Trophoblast cell (in vitro differentiated cells and primary cell): ENCODE results near the gene DNAH17.

ENCODE experiments used
- DNase-seq, 2 donors: peaks; one replicate each; pipeline ENCODE4 v3.0.0-alpha.2; 2016
- H2AFZ ChIP-seq: 2 replicates; pipeline ENCODE4 v1.6.1; 2013; ENCODE audit warnings: low read length, moderate library complexity, mild to moderate bottlenecking; ENCODE audit not compliant: insufficient read depth, poor library complexity
- H2AK5ac ChIP-seq: 2 replicates; pipeline ENCODE4 v1.6.1; 2013; ENCODE audit warnings: mild to moderate bottlenecking, low read length
- H2BK120ac ChIP-seq: 2 replicates; pipeline ENCODE4 v1.6.1; 2013; ENCODE audit warnings: low read length, mild to moderate bottlenecking, moderate library complexity; ENCODE audit not compliant: insufficient read depth, poor library complexity
- H2BK12ac ChIP-seq: 2 replicates; pipeline ENCODE4 v1.6.1; 2013; ENCODE audit warnings: mild to moderate bottlenecking, low read length, moderate library complexity
- H2BK5ac ChIP-seq: 2 replicates; pipeline ENCODE4 v1.6.1; 2013; ENCODE audit warnings: low read length, low read depth, moderate library complexity, mild to moderate bottlenecking; ENCODE audit not compliant: poor library complexity
- H3K14ac ChIP-seq: 2 replicates; pipeline ENCODE4 v1.6.1; 2013; ENCODE audit warnings: mild to moderate bottlenecking, low read length
- H3K18ac ChIP-seq: 2 replicates; pipeline ENCODE4 v1.6.1; 2013; ENCODE audit warnings: mild to moderate bottlenecking, low read length
- H3K23ac ChIP-seq: 2 replicates; pipeline ENCODE4 v1.6.1; 2013; ENCODE audit warnings: low read length
- H3K27ac ChIP-seq: 2 replicates; pipeline ENCODE4 v1.5.1; 2013; ENCODE audit warnings: low read depth, mild to moderate bottlenecking, inconsistent platforms, low read length, moderate library complexity
- H3K27me3 ChIP-seq: 2 replicates; pipeline ENCODE4 v1.6.1; 2013; ENCODE audit warnings: inconsistent platforms, mild to moderate bottlenecking, low read length, moderate library complexity; ENCODE audit not compliant: insufficient read depth
- H3K36me3 ChIP-seq, 2 experiments: 1 replicate in 1 of 2; 2 replicates in 1 of 2; pipeline ENCODE4 v1.6.1; 2013; ENCODE audit warnings: low read length in 2 of 2, mild to moderate bottlenecking in 2 of 2, moderate library complexity in 1 of 2; ENCODE audit not compliant: insufficient read depth in 2 of 2, control insufficient read depth in 1 of 2
- H3K4ac ChIP-seq: 2 replicates; pipeline ENCODE4 v1.6.1; 2013; ENCODE audit warnings: low read depth, mild to moderate bottlenecking, low read length, moderate library complexity
- H3K4me1 ChIP-seq, 2 experiments: 1 replicate in 1 of 2; 2 replicates in 1 of 2; pipeline ENCODE4 v1.6.1; 2013; ENCODE audit warnings: low read length in 2 of 2, mild to moderate bottlenecking in 2 of 2, moderate library complexity in 1 of 2; ENCODE audit not compliant: insufficient read depth in 2 of 2, control insufficient read depth in 1 of 2
- H3K4me2 ChIP-seq: 2 replicates; pipeline ENCODE4 v1.6.1; 2013; ENCODE audit warnings: inconsistent platforms, mild to moderate bottlenecking, low read length, moderate library complexity
- H3K4me3 ChIP-seq: 2 replicates; pipeline ENCODE4 v1.5.1; 2013; ENCODE audit warnings: mild to moderate bottlenecking, low read depth, low read length, inconsistent platforms
- H3K79me1 ChIP-seq: one replicate; pipeline ENCODE4 v1.6.1; 2013; ENCODE audit warnings: low read length
- H3K79me2 ChIP-seq: 2 replicates; pipeline ENCODE4 v1.6.1; 2013; ENCODE audit warnings: low read length, mild to moderate bottlenecking; ENCODE audit not compliant: control insufficient read depth, insufficient read depth, poor library complexity
- H3K9ac ChIP-seq: 2 replicates; pipeline ENCODE4 v1.6.1; 2013; ENCODE audit warnings: mild to moderate bottlenecking, low read length
- H3K9me3 ChIP-seq: 2 replicates; pipeline ENCODE4 v1.6.1; 2013; ENCODE audit warnings: low read depth, mild to moderate bottlenecking, control low read depth, inconsistent platforms, low read length; ENCODE audit not compliant: insufficient read depth
- H4K12ac ChIP-seq: 2 replicates; pipeline ENCODE4 v1.6.1; 2013; ENCODE audit warnings: low read depth, mild to moderate bottlenecking, low read length, moderate library complexity
- H4K8ac ChIP-seq: 2 replicates; pipeline ENCODE4 v1.6.1; 2013; ENCODE audit warnings: low read depth, mild to moderate bottlenecking, low read length, moderate library complexity
- H4K91ac ChIP-seq: one replicate; pipeline ENCODE4 v1.6.1; 2013; ENCODE audit warnings: low read depth, mild to moderate bottlenecking, low read length, moderate library complexity
- WGBS: extraction: QIAGEN DNeasy Blood & Tissue Kit; methylation state at CpG from one replicate; pipeline ENCODE4 v1.1.7; 2013; ENCODE audit warnings: missing lambda C conversion rate; ENCODE audit not compliant: insufficient read length, insufficient coverage; ENCODE audit errors: extremely low coverage; 5-methylcytosine and 5-hydroxymethylcytosine counted together

Gene DNAH17

GRCh38 chr17:78523934-78524655 is 53.1 kb downstream of the DNAH17 start:
- no peak overlapping the region for H3K4ac ChIP-seq
- H3K27ac ChIP-seq: no peak overlapping the region
- H3K9me3 ChIP-seq: no peaks in the 10 kb centered on the region
- H2AFZ ChIP-seq: no peak overlapping the region
- no peaks in the 10 kb centered on the region for H3K79me2 ChIP-seq
- H3K9ac ChIP-seq: no peak overlapping the region
- H2BK120ac ChIP-seq: no peak overlapping the region
- no peaks in the 10 kb centered on the region for H3K79me1 ChIP-seq
- H2BK12ac ChIP-seq: no peak overlapping the region
- no peak overlapping the region for H4K91ac ChIP-seq
- H4K12ac ChIP-seq: no peak overlapping the region
- no peak overlapping the region for H3K4me2 ChIP-seq
- H3K36me3 ChIP-seq: no peaks in the 10 kb centered on the region
- no peak overlapping the region for H3K14ac ChIP-seq
- no peak for DNase-seq
- WGBS: no CpG with 5 or more reads among the region's 17 CpGs
- no peak overlapping the region for H4K8ac ChIP-seq
- H2AK5ac ChIP-seq: no peak overlapping the region
- no peak overlapping the region for H3K4me3 ChIP-seq
- no peak overlapping the region for H3K18ac ChIP-seq
- H3K23ac ChIP-seq: no peak overlapping the region
- H3K4me1 ChIP-seq: no peaks in the 10 kb centered on the region
- no peaks in the 10 kb centered on the region for H3K27me3 ChIP-seq
- no peak overlapping the region for H2BK5ac ChIP-seq

- Histone ChIP-seq H3K79me1 (no peaks in the 10 kb centered on the region), H3K14ac (no peak overlapping the region), H3K18ac (no peak overlapping the region), H4K91ac (no peak overlapping the region), H3K27ac (no peak overlapping the region), H2AK5ac (no peak overlapping the region), H3K4me2 (no peak overlapping the region), H2BK12ac (no peak overlapping the region), H3K27me3 (no peaks in the 10 kb centered on the region), H2BK5ac (no peak overlapping the region), H3K23ac (no peak overlapping the region), H3K4me3 (no peak overlapping the region), H2BK120ac (no peak overlapping the region), H3K9me3 (no peaks in the 10 kb centered on the region), H3K36me3 (no peaks in the 10 kb centered on the region), H4K8ac (no peak overlapping the region), H3K4me1 (no peaks in the 10 kb centered on the region), H3K4ac (no peak overlapping the region), H4K12ac (no peak overlapping the region), H2AFZ (no peak overlapping the region), H3K79me2 (no peaks in the 10 kb centered on the region), H3K9ac (no peak overlapping the region)
- WGBS: no CpG with 5 or more reads among the region's 16 CpGs
- no peak for DNase-seq
Observed at GRCh38 chr17:78522031-78522809, 55.0 kb downstream of the DNAH17 start.

GRCh38 chr17:78517421-78517820 is 59.8 kb downstream of the DNAH17 start:
- Histone ChIP-seq H4K91ac (no peak overlapping the region), H3K14ac (no peak overlapping the region), H3K79me1 (no peaks in the 10 kb centered on the region), H4K12ac (no peak overlapping the region), H3K9ac (no peak overlapping the region), H3K36me3 (no peaks in the 10 kb centered on the region), H3K27ac (no peak overlapping the region), H3K9me3 (peaks cover 1% of the 10 kb centered on the region), H2AFZ (no peak overlapping the region), H2AK5ac (no peak overlapping the region), H3K79me2 (no peaks in the 10 kb centered on the region), H3K23ac (no peak overlapping the region), H2BK120ac (no peak overlapping the region), H3K4ac (no peak overlapping the region), H3K18ac (no peak overlapping the region), H3K4me1 (no peaks in the 10 kb centered on the region), H3K4me2 (no peak overlapping the region), H2BK12ac (no peak overlapping the region), H2BK5ac (no peak overlapping the region), H3K4me3 (no peak overlapping the region), H3K27me3 (no peaks in the 10 kb centered on the region), H4K8ac (no peak overlapping the region)
- no CpG with 5 or more reads among the region's 2 CpGs for WGBS
- no peak for DNase-seq

GRCh38 chr17:78515480-78515879 is 61.7 kb downstream of the DNAH17 start:
- DNase-seq: no peak
- H2BK12ac ChIP-seq: no peak overlapping the region
- no peak overlapping the region for H3K23ac ChIP-seq
- H2BK120ac ChIP-seq: no peak overlapping the region
- H3K79me2 ChIP-seq: no peaks in the 10 kb centered on the region
- no peak overlapping the region for H4K91ac ChIP-seq
- H3K18ac ChIP-seq: no peak overlapping the region
- H3K9me3 ChIP-seq: peaks cover 1% of the 10 kb centered on the region
- H4K8ac ChIP-seq: no peak overlapping the region
- H2AK5ac ChIP-seq: no peak overlapping the region
- WGBS: no CpG with 5 or more reads among the region's 4 CpGs
- no peak overlapping the region for H3K4me3 ChIP-seq
- H3K4me1 ChIP-seq: no peaks in the 10 kb centered on the region
- no peak overlapping the region for H2BK5ac ChIP-seq
- H2AFZ ChIP-seq: no peak overlapping the region
- H3K9ac ChIP-seq: no peak overlapping the region
- H3K4me2 ChIP-seq: no peak overlapping the region
- no peaks in the 10 kb centered on the region for H3K36me3 ChIP-seq
- no peaks in the 10 kb centered on the region for H3K79me1 ChIP-seq
- no peaks in the 10 kb centered on the region for H3K27me3 ChIP-seq
- H3K14ac ChIP-seq: no peak overlapping the region
- H3K27ac ChIP-seq: no peak overlapping the region
- H3K4ac ChIP-seq: no peak overlapping the region
- H4K12ac ChIP-seq: no peak overlapping the region
